ENCODE results near the gene NAA25. TPM values are rescaled to one million over a fixed set of nuclear protein-coding genes. Genes with fewer than 3 reads are reported as not detected.

NAA25 gene
- polyA plus RNA-seq, result 1 to 10 TPM; 6.1 to 8.1 TPM

DNA sequence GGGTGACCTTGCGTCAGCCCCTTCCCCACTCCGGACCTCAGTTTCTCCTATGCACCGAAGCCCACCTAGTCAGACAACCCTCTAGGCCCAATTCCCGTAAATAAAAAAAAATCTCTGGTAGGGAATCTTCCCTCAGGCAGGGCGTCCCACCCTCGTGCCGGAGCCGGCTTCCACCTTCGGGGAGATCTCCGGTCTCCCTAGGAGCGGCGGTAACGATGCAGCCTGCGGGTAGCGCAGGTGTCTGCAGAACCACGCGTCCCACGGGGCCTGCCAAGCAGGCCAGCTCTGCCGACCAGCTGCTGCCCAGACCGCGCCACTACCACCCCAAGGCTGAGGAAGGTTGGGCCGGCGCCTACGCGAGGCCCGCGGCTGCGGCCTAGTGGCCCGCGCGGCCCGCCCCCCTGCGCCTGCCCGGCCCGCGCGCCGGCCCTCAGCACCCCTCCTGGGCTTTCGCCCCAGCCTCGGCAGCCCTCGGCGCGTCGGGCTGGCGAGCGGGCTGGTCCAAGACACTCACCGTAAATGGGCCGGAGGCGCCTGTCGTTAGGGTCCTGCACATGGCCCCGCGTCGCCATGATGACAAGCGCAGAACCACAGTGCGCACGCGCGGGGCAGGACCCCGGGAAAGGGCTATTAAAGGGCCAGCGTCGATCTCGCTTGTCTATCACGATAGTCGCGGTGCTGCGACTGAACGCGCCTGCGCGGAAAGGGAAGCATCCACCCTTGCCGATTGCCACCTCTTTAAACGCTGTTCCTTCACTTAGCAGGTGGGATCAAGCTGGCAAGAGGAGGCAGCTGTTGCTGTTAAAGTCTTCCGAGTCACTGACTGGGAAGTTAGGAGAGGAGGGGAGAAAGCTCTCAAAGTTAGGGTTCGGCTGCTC lies at the start of gene NAA25:
TSS of gene NAA25 (minus strand) at position 582 of the 878 bp plus-strand sequence. CDS start at position 572, 10 bp downstream.
- H3K4me3 ChIP-seq (ENCODE audit: low read depth in 1 of 2, low read length in 2 of 2), result peak within 1 kb of the TSS; percentile 75 to 94
- H3K9me3 ChIP-seq (ENCODE audit: control insufficient read depth in 2 of 2, insufficient read depth in 1 of 2, low read depth in 1 of 2, low read length in 1 of 2), result no peaks in the 10 kb centered on the region
- WGBS, 2 donors, result 0% methylated on average over 62 to 74 of the region's 74 CpGs
- H3K4me1 ChIP-seq (ENCODE audit: control insufficient read depth in 2 of 2, insufficient read depth in 2 of 2, low read length in 1 of 2), result peaks cover 2 to 8% of the 10 kb centered on the region in 2 donors
- no peaks in the 10 kb centered on the region for H3K27me3 ChIP-seq (ENCODE audit: control insufficient read depth in 1 of 2, insufficient read depth in 2 of 2, low read length in 2 of 2)
- peaks cover 0 to 2% of the 10 kb centered on the region in 2 donors for H3K36me3 ChIP-seq (ENCODE audit: control insufficient read depth in 2 of 2, insufficient read depth in 2 of 2, low read length in 1 of 2)
- peak within 1 kb of the TSS; percentile 94 to 97 for H3K27ac ChIP-seq (ENCODE audit: low read depth in 2 of 2, low read length in 1 of 2)

DNA sequence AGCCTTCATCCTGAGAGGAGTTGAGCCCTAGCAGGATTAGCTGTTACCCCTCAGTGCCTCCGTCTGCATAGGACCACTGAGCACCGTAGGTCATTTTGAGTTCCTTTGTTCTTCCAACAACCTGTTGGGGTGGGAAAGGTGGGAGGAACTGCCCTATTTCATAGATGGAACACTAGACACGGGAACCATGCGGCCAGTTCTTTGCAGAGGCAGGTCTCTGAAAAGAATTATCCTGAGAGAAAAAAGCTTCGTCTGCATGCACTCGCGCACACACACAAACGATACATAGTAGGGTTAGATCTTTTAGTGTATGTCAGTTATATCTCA lies 45.3 kb upstream of the NAA25 start:
- Histone ChIP-seq H3K36me3 (ENCODE audit: control insufficient read depth in 2 of 2, insufficient read depth in 2 of 2, low read length in 1 of 2) (peaks cover 24 to 32% of the 10 kb centered on the region in 2 donors), H3K4me3 (ENCODE audit: low read depth in 1 of 2, low read length in 2 of 2) (no peak overlapping the region), H3K27ac (ENCODE audit: low read depth in 2 of 2, low read length in 1 of 2) (no peak overlapping the region), H3K9me3 (ENCODE audit: control insufficient read depth in 2 of 2, insufficient read depth in 1 of 2, low read depth in 1 of 2, low read length in 1 of 2) (no peaks in the 10 kb centered on the region), H3K27me3 (ENCODE audit: control insufficient read depth in 1 of 2, insufficient read depth in 2 of 2, low read length in 2 of 2) (no peaks in the 10 kb centered on the region), H3K4me1 (ENCODE audit: control insufficient read depth in 2 of 2, insufficient read depth in 2 of 2, low read length in 1 of 2) (no peaks in the 10 kb centered on the region)
- whole genome bisulfite sequencing, 2 donors, result 94% methylated on average over 8 of the region's 8 CpGs

DNA sequence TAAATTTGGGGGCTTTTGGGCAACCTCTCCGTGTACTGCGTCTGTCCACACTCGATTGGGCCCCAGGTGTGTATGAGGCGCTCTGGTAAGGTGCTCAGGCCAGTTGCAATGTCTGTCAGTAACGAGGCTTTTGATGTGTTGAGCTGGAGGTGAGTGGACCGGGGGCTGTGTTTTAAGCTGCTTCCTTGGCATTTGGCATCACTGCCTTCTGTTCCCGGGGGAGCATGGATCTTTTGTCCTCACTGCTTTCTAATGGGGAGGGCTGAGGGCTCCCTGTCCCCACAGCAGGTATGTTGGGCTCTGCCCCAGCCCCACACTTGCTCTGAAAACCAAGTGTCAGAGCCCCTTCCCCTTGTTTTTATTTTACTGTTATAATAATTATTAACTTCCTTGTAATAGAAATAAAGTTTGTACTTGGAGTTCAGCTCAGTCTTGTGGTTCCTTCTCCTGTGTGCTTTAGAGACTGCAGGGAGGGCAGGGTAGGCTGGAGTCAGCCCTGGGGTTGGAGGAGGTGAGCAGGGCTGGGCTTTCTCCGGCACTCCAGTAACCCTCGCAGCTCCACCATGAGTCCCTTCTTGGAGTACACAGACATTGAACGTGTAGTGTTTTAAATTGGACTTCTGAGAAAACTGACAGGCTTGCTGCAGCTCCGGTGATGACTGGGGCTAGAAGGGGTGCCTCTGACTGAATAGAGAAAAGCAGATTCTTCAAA lies 44.8 kb upstream of the NAA25 start:
- no peak overlapping the region for H3K4me3 ChIP-seq (ENCODE audit: low read depth in 1 of 2, low read length in 2 of 2)
- H3K9me3 ChIP-seq (ENCODE audit: control insufficient read depth in 2 of 2, insufficient read depth in 1 of 2, low read depth in 1 of 2, low read length in 1 of 2), result no peaks in the 10 kb centered on the region
- no peaks in the 10 kb centered on the region for H3K27me3 ChIP-seq (ENCODE audit: control insufficient read depth in 1 of 2, insufficient read depth in 2 of 2, low read length in 2 of 2)
- H3K4me1 ChIP-seq (ENCODE audit: control insufficient read depth in 2 of 2, insufficient read depth in 2 of 2, low read length in 1 of 2), result no peaks in the 10 kb centered on the region
- WGBS, 2 donors, result 83 to 86% methylated on average over 11 of the region's 11 CpGs
- H3K36me3 ChIP-seq (ENCODE audit: control insufficient read depth in 2 of 2, insufficient read depth in 2 of 2, low read length in 1 of 2), result peaks cover 20 to 31% of the 10 kb centered on the region in 2 donors
- H3K27ac ChIP-seq (ENCODE audit: low read depth in 2 of 2, low read length in 1 of 2), result no peak overlapping the region

DNA sequence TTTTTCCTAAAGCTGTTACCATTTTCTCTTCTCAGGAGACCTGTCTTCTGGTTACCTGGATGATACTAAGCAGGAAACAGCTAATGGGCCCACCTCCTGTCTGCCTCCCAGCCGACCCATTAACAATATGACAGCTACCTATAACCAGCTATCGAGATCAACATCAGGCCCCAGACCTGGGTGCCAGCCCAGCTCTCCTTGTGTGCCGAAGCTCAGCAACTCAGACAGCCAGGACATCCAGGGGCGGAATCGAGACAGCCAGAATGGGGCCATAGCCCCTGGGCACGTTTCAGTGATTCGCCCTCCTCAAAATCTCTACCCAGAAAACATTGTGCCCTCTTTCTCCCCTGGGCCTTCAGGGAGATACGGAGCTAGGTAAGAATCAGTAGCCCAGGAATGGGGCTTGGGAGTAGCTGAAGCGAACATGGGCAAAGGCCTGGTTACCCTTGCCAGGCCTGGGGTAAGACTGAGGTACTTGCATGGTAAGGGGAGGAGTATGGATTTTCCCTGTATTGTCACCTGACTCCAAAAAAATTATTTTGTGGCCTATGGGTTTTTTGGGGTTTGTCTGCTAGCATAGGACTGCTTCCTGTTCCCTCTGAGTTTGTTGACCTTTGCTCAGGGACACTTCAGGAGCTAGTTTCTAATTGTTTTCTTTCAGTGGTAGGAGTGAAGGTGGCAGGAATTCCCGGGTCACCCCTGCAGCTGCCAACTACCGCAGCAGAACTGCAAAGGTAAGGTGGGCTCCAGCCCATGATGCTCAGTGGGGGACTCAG lies 43.4 kb upstream of the NAA25 start:
- H3K27ac ChIP-seq (ENCODE audit: low read depth in 2 of 2, low read length in 1 of 2), result no peak overlapping the region
- no peaks in the 10 kb centered on the region for H3K9me3 ChIP-seq (ENCODE audit: control insufficient read depth in 2 of 2, insufficient read depth in 1 of 2, low read depth in 1 of 2, low read length in 1 of 2)
- no peaks in the 10 kb centered on the region for H3K4me1 ChIP-seq (ENCODE audit: control insufficient read depth in 2 of 2, insufficient read depth in 2 of 2, low read length in 1 of 2)
- WGBS, 2 donors, result 92 to 93% methylated on average over 11 of the region's 11 CpGs
- no peaks in the 10 kb centered on the region for H3K27me3 ChIP-seq (ENCODE audit: control insufficient read depth in 1 of 2, insufficient read depth in 2 of 2, low read length in 2 of 2)
- H3K36me3 ChIP-seq (ENCODE audit: control insufficient read depth in 2 of 2, insufficient read depth in 2 of 2, low read length in 1 of 2), result peaks cover 22 to 36% of the 10 kb centered on the region in 2 donors
- no peak overlapping the region for H3K4me3 ChIP-seq (ENCODE audit: low read depth in 1 of 2, low read length in 2 of 2)

DNA sequence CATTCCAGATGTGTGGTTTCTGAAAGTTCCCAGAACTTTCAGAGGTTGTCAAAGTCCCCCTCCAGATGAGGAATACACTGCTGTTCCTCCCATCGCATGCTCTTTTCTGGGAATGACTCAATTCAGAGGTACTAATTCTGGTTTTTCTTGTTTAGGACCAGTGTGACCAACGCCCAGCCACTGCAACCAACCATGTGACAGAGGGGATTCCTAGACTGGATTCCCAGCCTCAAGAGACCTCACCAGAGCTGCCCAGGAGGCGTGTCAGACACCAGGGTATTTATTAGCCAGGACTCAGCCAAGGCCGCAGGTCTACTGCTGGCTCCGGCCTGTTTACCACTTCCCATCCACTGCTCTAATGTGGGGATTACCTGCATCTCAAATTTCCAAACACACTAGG lies 41.0 kb upstream of the NAA25 start:
- 59 to 73% methylated on average over 5 of the region's 5 CpGs for WGBS, 2 donors
- H3K36me3 ChIP-seq (ENCODE audit: control insufficient read depth in 2 of 2, insufficient read depth in 2 of 2, low read length in 1 of 2), result peaks cover 30 to 43% of the 10 kb centered on the region in 2 donors
- no peaks in the 10 kb centered on the region for H3K9me3 ChIP-seq (ENCODE audit: control insufficient read depth in 2 of 2, insufficient read depth in 1 of 2, low read depth in 1 of 2, low read length in 1 of 2)
- peak overlapping the region; percentile 35 to 80 for H3K27ac ChIP-seq (ENCODE audit: low read depth in 2 of 2, low read length in 1 of 2)
- H3K27me3 ChIP-seq (ENCODE audit: control insufficient read depth in 1 of 2, insufficient read depth in 2 of 2, low read length in 2 of 2), result no peaks in the 10 kb centered on the region
- H3K4me1 ChIP-seq (ENCODE audit: control insufficient read depth in 2 of 2, insufficient read depth in 2 of 2, low read length in 1 of 2), result no peaks in the 10 kb centered on the region
- no peak overlapping the region for H3K4me3 ChIP-seq (ENCODE audit: low read depth in 1 of 2, low read length in 2 of 2)

DNA sequence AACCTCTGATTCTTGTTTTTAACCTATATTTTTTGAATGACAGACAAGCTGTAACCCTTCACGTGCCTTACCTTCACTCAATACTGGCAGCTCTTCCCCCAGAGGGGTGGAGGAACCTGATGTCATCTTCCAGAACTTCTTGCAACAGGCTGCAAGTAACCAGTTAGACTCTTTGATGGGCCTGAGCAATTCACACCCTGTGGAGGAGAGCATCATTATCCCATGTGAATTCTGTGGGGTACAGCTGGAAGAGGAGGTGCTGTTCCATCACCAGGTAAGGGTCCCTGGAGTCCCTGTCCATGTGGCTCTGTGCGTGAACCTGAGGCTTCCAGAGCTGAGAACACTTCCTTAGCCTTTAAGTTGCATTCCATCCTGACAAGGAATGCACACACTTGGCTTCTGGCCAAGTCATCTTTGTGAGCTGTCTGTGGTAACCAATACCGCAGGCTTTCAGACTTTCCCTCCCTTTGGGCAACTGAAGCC lies 39.5 kb upstream of the NAA25 start:
- peaks cover 27 to 39% of the 10 kb centered on the region in 2 donors for H3K36me3 ChIP-seq (ENCODE audit: control insufficient read depth in 2 of 2, insufficient read depth in 2 of 2, low read length in 1 of 2)

DNA sequence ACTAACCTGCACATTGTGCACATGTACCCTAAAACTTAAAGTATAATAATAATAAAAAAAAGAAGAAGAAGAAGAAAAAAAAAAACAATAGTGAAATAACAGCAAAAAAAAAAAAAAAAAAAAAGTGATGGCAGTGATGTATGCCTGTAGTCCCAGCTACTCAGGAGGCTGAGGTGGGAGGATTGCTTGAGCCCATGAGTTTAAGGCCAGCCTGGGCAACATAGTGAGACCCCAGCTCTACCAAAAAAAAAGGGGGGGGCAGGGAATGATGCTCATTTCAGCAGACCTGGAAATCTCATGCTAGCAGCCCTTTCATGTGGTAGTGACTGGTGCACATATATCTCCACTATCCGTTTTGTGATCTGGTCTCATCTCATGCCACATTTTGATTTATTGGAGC lies 37.5 kb upstream of the NAA25 start:
- Histone ChIP-seq H3K36me3 (ENCODE audit: control insufficient read depth in 2 of 2, insufficient read depth in 2 of 2, low read length in 1 of 2) (peaks cover 11 to 28% of the 10 kb centered on the region in 2 donors), H3K27me3 (ENCODE audit: control insufficient read depth in 1 of 2, insufficient read depth in 2 of 2, low read length in 2 of 2) (no peaks in the 10 kb centered on the region)
- 83 to 91% methylated on average over 1 of the region's 1 CpG for WGBS, 2 donors

More for the DNA sequence above, 39.5 kb upstream of the NAA25 start:
- Histone ChIP-seq H3K27me3 (ENCODE audit: control insufficient read depth in 1 of 2, insufficient read depth in 2 of 2, low read length in 2 of 2) (no peaks in the 10 kb centered on the region), H3K9me3 (ENCODE audit: control insufficient read depth in 2 of 2, insufficient read depth in 1 of 2, low read depth in 1 of 2, low read length in 1 of 2) (no peaks in the 10 kb centered on the region), H3K4me1 (ENCODE audit: control insufficient read depth in 2 of 2, insufficient read depth in 2 of 2, low read length in 1 of 2) (no peaks in the 10 kb centered on the region), H3K27ac (ENCODE audit: low read depth in 2 of 2, low read length in 1 of 2) (peak overlapping the region in 1 of 2 donors; percentile 34), H3K4me3 (ENCODE audit: low read depth in 1 of 2, low read length in 2 of 2) (no peak overlapping the region)
- WGBS, 2 donors, result 73 to 77% methylated on average over 3 of the region's 3 CpGs

DNA sequence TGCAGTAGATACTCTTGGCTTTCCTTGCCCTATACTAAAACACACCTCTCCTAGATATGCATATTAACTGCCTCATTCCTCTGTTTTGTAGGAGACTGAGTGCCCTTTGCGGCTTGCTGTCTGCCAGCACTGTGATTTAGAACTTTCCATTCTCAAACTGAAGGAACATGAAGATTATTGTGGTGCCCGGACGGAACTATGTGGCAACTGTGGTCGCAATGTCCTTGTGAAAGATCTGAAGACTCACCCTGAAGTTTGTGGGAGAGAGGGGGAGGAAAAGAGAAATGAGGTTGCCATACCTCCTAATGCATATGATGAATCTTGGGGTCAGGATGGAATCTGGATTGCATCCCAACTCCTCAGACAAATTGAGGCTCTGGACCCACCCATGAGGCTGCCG lies 32.1 kb upstream of the NAA25 start:
- WGBS, 2 donors, result 84 to 92% methylated on average over 5 of the region's 5 CpGs
- Histone ChIP-seq H3K4me3 (ENCODE audit: low read depth in 1 of 2, low read length in 2 of 2) (no peak overlapping the region), H3K27me3 (ENCODE audit: control insufficient read depth in 1 of 2, insufficient read depth in 2 of 2, low read length in 2 of 2) (no peaks in the 10 kb centered on the region), H3K4me1 (ENCODE audit: control insufficient read depth in 2 of 2, insufficient read depth in 2 of 2, low read length in 1 of 2) (no peaks in the 10 kb centered on the region), H3K9me3 (ENCODE audit: control insufficient read depth in 2 of 2, insufficient read depth in 1 of 2, low read depth in 1 of 2, low read length in 1 of 2) (no peaks in the 10 kb centered on the region), H3K36me3 (ENCODE audit: control insufficient read depth in 2 of 2, insufficient read depth in 2 of 2, low read length in 1 of 2) (peaks cover 9 to 21% of the 10 kb centered on the region in 2 donors), H3K27ac (ENCODE audit: low read depth in 2 of 2, low read length in 1 of 2) (no peak overlapping the region)

More for the DNA sequence above, 37.5 kb upstream of the NAA25 start:
- Histone ChIP-seq H3K4me3 (ENCODE audit: low read depth in 1 of 2, low read length in 2 of 2) (no peak overlapping the region), H3K27ac (ENCODE audit: low read depth in 2 of 2, low read length in 1 of 2) (no peak overlapping the region), H3K9me3 (ENCODE audit: control insufficient read depth in 2 of 2, insufficient read depth in 1 of 2, low read depth in 1 of 2, low read length in 1 of 2) (no peaks in the 10 kb centered on the region), H3K4me1 (ENCODE audit: control insufficient read depth in 2 of 2, insufficient read depth in 2 of 2, low read length in 1 of 2) (no peaks in the 10 kb centered on the region)

DNA sequence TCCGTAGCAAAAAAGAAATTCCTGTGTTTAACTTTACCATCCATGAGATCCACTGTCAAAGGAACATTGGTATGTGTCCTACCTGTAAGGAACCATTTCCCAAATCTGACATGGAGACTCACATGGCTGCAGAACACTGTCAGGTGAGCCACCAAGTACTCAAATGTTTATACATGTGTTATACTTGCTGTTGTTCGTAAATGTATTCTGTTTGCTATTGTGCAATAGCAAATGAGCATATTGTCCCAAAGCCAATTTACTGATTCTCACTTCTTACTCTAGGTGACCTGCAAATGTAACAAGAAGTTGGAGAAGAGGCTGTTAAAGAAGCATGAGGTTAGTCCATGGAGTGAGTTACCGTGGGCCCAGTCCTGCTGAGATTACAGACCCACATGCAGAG lies 26.1 kb upstream of the NAA25 start:
- H3K27me3 ChIP-seq (ENCODE audit: control insufficient read depth in 1 of 2, insufficient read depth in 2 of 2, low read length in 2 of 2), result no peaks in the 10 kb centered on the region
- 59 to 65% methylated on average over 3 of the region's 3 CpGs for WGBS, 2 donors
- H3K4me1 ChIP-seq (ENCODE audit: control insufficient read depth in 2 of 2, insufficient read depth in 2 of 2, low read length in 1 of 2), result peaks cover 0 to 2% of the 10 kb centered on the region in 2 donors
- peaks cover 5 to 10% of the 10 kb centered on the region in 2 donors for H3K36me3 ChIP-seq (ENCODE audit: control insufficient read depth in 2 of 2, insufficient read depth in 2 of 2, low read length in 1 of 2)
- peak overlapping the region; percentile 26 to 78 for H3K27ac ChIP-seq (ENCODE audit: low read depth in 2 of 2, low read length in 1 of 2)
- H3K4me3 ChIP-seq (ENCODE audit: low read depth in 1 of 2, low read length in 2 of 2), result no peak overlapping the region
- H3K9me3 ChIP-seq (ENCODE audit: control insufficient read depth in 2 of 2, insufficient read depth in 1 of 2, low read depth in 1 of 2, low read length in 1 of 2), result no peaks in the 10 kb centered on the region
